SK-MEL-5 (cell line): ENCODE data around the gene MAGEA11. TPM values are rescaled to one million over a fixed set of nuclear protein-coding genes. Genes with fewer than 3 reads are reported as not detected.
"Not testable (repeated sequence)": the region's sequence is repeated elsewhere in the genome, so short reads cannot be mapped to it uniquely, and the experiment has no call there.

Source experiments
- DNase-seq: peaks from one replicate; pipeline ENCODE4 v3.0.0-alpha.2; 2016; ENCODE audit warnings: low read depth, low spot score
- in situ Hi-C: cut with HindIII; loops from 2 replicates; pipeline ENCODE4 v1.10.0; 2016; ENCODE audit warnings: low sequenced_read_pairs, high pct_unique_total_duplicates, low pct_unique_long_range_greater_than_20kb
- small RNA-seq, 2 experiments: library from RNA; depleted of rRNA; stranded (forward); fragments of <200 nt; gene quantifications; one replicate each; pipeline ENCODE3, GENCODE V24; 2014
- total RNA-seq: library from RNA; depleted of rRNA; stranded (reverse); fragments of >200 nt; shearing (Covaris generic); gene quantifications from 2 replicates; pipeline ENCODE4 v1.2.3, GENCODE V29; 2014; rRNA removed

The MAGEA11 gene
- total RNA-seq, 1 experiment from 2014 or later = 0.24 TPM

- DNase-seq, in situ Hi-C loops: not testable (repeated sequence)
Observed at GRCh38 chrX:149761858-149762674, 50.2 kb downstream of the MAGEA11 start.

- no peak for DNase-seq
- in situ Hi-C loops = no loop called here
Observed at GRCh38 chrX:149762696-149763614, 51.1 kb downstream of the MAGEA11 start.

Small RNA genes lying within 50 kb of the gene (small RNA-seq; reads per million reads assigned to genes)
- gene AC244098.1 (0 reads per million in 2 experiments), gene AC244098.2 (0 reads per million in 2 experiments), gene AC244098.3 (0 reads per million in 2 experiments)

Other genes with a start within 250 kb of the MAGEA11 start
- 31.6 and 36.8 TPM in 2 replicates for gene IDS, start 206.8 kb upstream of the MAGEA11 start, total RNA-seq
- gene EOLA1, start 171.0 kb upstream of the MAGEA11 start, total RNA-seq = 19.4 and 20.9 TPM in 2 replicates
- not detected in 2 replicates for gene HSFX3, start 162.1 kb upstream of the MAGEA11 start, total RNA-seq
- 0.27 TPM in 1 of 2 replicates, not detected in the other for gene MAGEA9B, start 124.6 kb upstream of the MAGEA11 start, total RNA-seq
- not detected in 2 replicates for gene HSFX2, start 116.7 kb upstream of the MAGEA11 start, total RNA-seq
- gene TMEM185A, start 80.3 kb upstream of the MAGEA11 start, total RNA-seq = 16.9 and 18.0 TPM in 2 replicates
- 0.74 and 0.85 TPM in 2 replicates for gene HSFX1, start 62.0 kb downstream of the MAGEA11 start, total RNA-seq
- not detected in 2 replicates for gene MAGEA9, start 69.9 kb downstream of the MAGEA11 start, total RNA-seq
- 0.13 TPM in 1 of 2 replicates, not detected in the other for gene MAGEA8, start 169.1 kb downstream of the MAGEA11 start, total RNA-seq
- gene HSFX4, start 217.5 kb downstream of the MAGEA11 start, total RNA-seq = not detected in 2 replicates
- 19.2 and 23.5 TPM in 2 replicates for gene EOLA2, start 226.4 kb downstream of the MAGEA11 start, total RNA-seq